Measurements from ENCODE around the gene HDAC11. TPM values are rescaled to one million over a fixed set of nuclear protein-coding genes. Genes with fewer than 3 reads are reported as not detected.

HDAC11 gene
- total RNA-seq, 1 experiment from 2014 or later = 1.0 TPM

- H3K9me3 ChIP-seq (ENCODE audit: low read depth, low read length, poor library complexity, severe bottlenecking) = no peaks in the 10 kb centered on the region
- H3K4me3 ChIP-seq (ENCODE audit: low read depth, low read length, poor library complexity, severe bottlenecking) = no peak overlapping the region
- intact Hi-C loops (cut with micrococcal nuclease; ENCODE audit: unreplicated experiment) = no loop called here
- H3K4me1 ChIP-seq (ENCODE audit: insufficient read depth, low read length, poor library complexity, severe bottlenecking) = no peaks in the 10 kb centered on the region
- TF ChIP-seq CTCF (conservative IDR thresholded peaks at IDR 0.05; ENCODE audit: low read depth, low read length) (no peak), EZH2 (IDR thresholded peaks at IDR 0.05; ENCODE audit: borderline replicate concordance, low read depth, low read length, poor library complexity, severe bottlenecking) (no peak)
- H3K36me3 ChIP-seq (ENCODE audit: insufficient read depth, low read length, poor library complexity, severe bottlenecking) = no peaks in the 10 kb centered on the region
- no peak for DNase-seq (ENCODE audit: low spot score)
- BruUV-seq (replicated peaks) = no TSS peak
- H3K27ac ChIP-seq (ENCODE audit: low read depth, low read length, poor library complexity, severe bottlenecking) = no peak overlapping the region
- H3K27me3 ChIP-seq (replicated peaks; ENCODE audit: insufficient read depth, low read depth, low read length, poor library complexity) = no peaks in the 10 kb centered on the region
- POLR2A ChIA-PET (ENCODE audit: low non-redundant PET) = no interaction called here
- CTCF ChIA-PET = no interaction called here
These were observed 5.3 kb upstream of the HDAC11 start for GRCh38 chr3:13474776-13475303.

GRCh38 chr3:13475871-13476590, 4.1 kb upstream of the HDAC11 start:
- H3K27me3 ChIP-seq (replicated peaks; ENCODE audit: insufficient read depth, low read depth, low read length, poor library complexity) = no peaks in the 10 kb centered on the region
- no peak overlapping the region for H3K27ac ChIP-seq (ENCODE audit: low read depth, low read length, poor library complexity, severe bottlenecking)
- CTCF ChIA-PET = no interaction called here
- BruUV-seq (replicated peaks) = no TSS peak
- intact Hi-C loops (cut with micrococcal nuclease; ENCODE audit: unreplicated experiment) = no loop called here
- POLR2A ChIA-PET (ENCODE audit: low non-redundant PET) = no interaction called here
- H3K4me3 ChIP-seq (ENCODE audit: low read depth, low read length, poor library complexity, severe bottlenecking) = no peak overlapping the region
- DNase-seq (ENCODE audit: low spot score) = no peak
- TF ChIP-seq CTCF (conservative IDR thresholded peaks at IDR 0.05; ENCODE audit: low read depth, low read length) = no peak
- TF ChIP-seq EZH2 (IDR thresholded peaks at IDR 0.05; ENCODE audit: borderline replicate concordance, low read depth, low read length, poor library complexity, severe bottlenecking) = no peak
- no peaks in the 10 kb centered on the region for H3K9me3 ChIP-seq (ENCODE audit: low read depth, low read length, poor library complexity, severe bottlenecking)
- H3K4me1 ChIP-seq (ENCODE audit: insufficient read depth, low read length, poor library complexity, severe bottlenecking) = no peaks in the 10 kb centered on the region
- no peaks in the 10 kb centered on the region for H3K36me3 ChIP-seq (ENCODE audit: insufficient read depth, low read length, poor library complexity, severe bottlenecking)

DNA sequence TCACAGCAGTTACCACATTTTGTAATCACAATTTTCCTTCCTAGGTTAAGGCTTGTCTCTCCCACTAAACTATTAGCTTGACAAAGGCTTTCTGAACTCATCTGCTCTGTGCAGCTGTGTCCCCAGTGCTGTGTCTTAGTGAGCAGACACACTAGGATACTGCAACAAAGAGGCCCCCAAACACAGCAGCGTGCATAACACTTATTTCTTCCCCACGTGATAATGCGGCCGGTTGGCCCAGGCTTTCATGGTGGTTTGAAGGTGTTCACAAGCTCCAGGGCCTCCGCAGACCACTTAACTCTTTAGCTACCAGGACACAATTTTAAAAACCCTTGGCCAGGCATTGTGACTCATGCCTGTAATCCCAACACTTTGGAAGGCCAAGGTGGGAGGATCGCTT, 2.2 kb upstream of the HDAC11 start:
- no TSS peak for BruUV-seq (replicated peaks)
- CTCF ChIA-PET = no interaction called here
- Histone ChIP-seq H3K9me3 (ENCODE audit: low read depth, low read length, poor library complexity, severe bottlenecking) (no peaks in the 10 kb centered on the region), H3K27ac (ENCODE audit: low read depth, low read length, poor library complexity, severe bottlenecking) (no peak overlapping the region), H3K36me3 (ENCODE audit: insufficient read depth, low read length, poor library complexity, severe bottlenecking) (no peaks in the 10 kb centered on the region), H3K27me3 (replicated peaks; ENCODE audit: insufficient read depth, low read depth, low read length, poor library complexity) (no peaks in the 10 kb centered on the region), H3K4me1 (ENCODE audit: insufficient read depth, low read length, poor library complexity, severe bottlenecking) (no peaks in the 10 kb centered on the region), H3K4me3 (ENCODE audit: low read depth, low read length, poor library complexity, severe bottlenecking) (no peak overlapping the region)
- no peak for TF ChIP-seq CTCF (conservative IDR thresholded peaks at IDR 0.05; ENCODE audit: low read depth, low read length)
- TF ChIP-seq EZH2 (IDR thresholded peaks at IDR 0.05; ENCODE audit: borderline replicate concordance, low read depth, low read length, poor library complexity, severe bottlenecking) = no peak
- POLR2A ChIA-PET (ENCODE audit: low non-redundant PET) = no interaction called here
- intact Hi-C loops (cut with micrococcal nuclease; ENCODE audit: unreplicated experiment) = no loop called here
- no peak for DNase-seq (ENCODE audit: low spot score)
